Transverse colon (tissue), 4 donors: ENCODE results near the gene OMA1. TPM values are rescaled to one million over a fixed set of nuclear protein-coding genes. Genes with fewer than 3 reads are reported as not detected.

ENCODE experiments used
- DNase-seq: peaks from one replicate; pipeline ENCODE4 v3.0.0-alpha.2; 2019
- H3K27ac ChIP-seq, 4 donors: fragments of 200-600 bp; sonication (generic); 2 replicates each; pipeline ENCODE4 v1.5.1; 2016 to 2018; ENCODE audit warnings: inconsistent platforms in 4 of 4
- H3K27me3 ChIP-seq: fragments of 200-600 bp; sonication (generic); 2 replicates; pipeline ENCODE4 v1.5.1; 2017; ENCODE audit warnings: inconsistent platforms
- H3K36me3 ChIP-seq, 4 donors: fragments of 200-600 bp; sonication (generic); 2 replicates each; pipeline ENCODE4 v1.5.1; 2017 to 2019; ENCODE audit warnings: inconsistent platforms in 4 of 4
- H3K4me1 ChIP-seq, 4 donors: fragments of 200-600 bp; sonication (generic); 2 replicates each; pipeline ENCODE4 v1.5.1; 2017 to 2020; ENCODE audit warnings: inconsistent platforms in 4 of 4
- H3K4me3 ChIP-seq, 4 donors: fragments of 200-600 bp; sonication (generic); 1 replicate in 1 of 4; 2 replicates in 3 of 4; pipeline versions ENCODE4 v1.5.1 to v1.6.1; 2017 to 2019; ENCODE audit warnings: inconsistent platforms in 4 of 4
- H3K9me3 ChIP-seq, 2 donors: fragments of 200-600 bp; sonication (generic); 2 replicates each; pipeline ENCODE4 v1.5.1; 2017 to 2019; ENCODE audit warnings: inconsistent platforms in 2 of 2
- CTCF ChIP-seq, 5 experiments: fragments of 200-600 bp in 3 of 5; fragments of 450-650 bp in 2 of 5; sonication (generic) in 3 of 5; IDR thresholded peaks; 1 replicate in 2 of 5; 2 replicates in 3 of 5; pipeline ENCODE4 v1.5.1; 2016 to 2017; ENCODE audit warnings: antibody characterized with exemption in 5 of 5, inconsistent platforms in 3 of 5, mild to moderate bottlenecking in 2 of 5, moderate library complexity in 1 of 5
- EP300 ChIP-seq: sonication (generic); formaldehyde crosslinking; IDR thresholded peaks from one replicate; pipeline ENCODE4 v1.6.1; 2017; ENCODE audit warnings: antibody characterized with exemption, low read depth
- POLR2A ChIP-seq: fragments of 450-650 bp; IDR thresholded peaks from one replicate; pipeline ENCODE4 v1.6.1; 2016; ENCODE audit warnings: antibody characterized with exemption, mild to moderate bottlenecking, moderate library complexity
- POLR2AphosphoS5 ChIP-seq, 3 donors: sonication (generic); formaldehyde crosslinking; IDR thresholded peaks; one replicate each; pipeline ENCODE4 v1.6.1; 2016; ENCODE audit warnings: antibody characterized with exemption in 3 of 3
- WGBS, 2 donors: methylation state at CpG; one replicate each; pipeline ENCODE4 v1.1.5; 2018; ENCODE audit warnings: low coverage in 1 of 2; 5-methylcytosine and 5-hydroxymethylcytosine counted together
- in situ Hi-C, 4 donors: fragments of 200-750 bp; cut with MboI; loops; one replicate each; pipeline versions ENCODE4 v1.15.0 to v1.15.1; 2017; ENCODE audit warnings: low sequenced_read_pairs in 3 of 4, low pct_ligation_motif_present in 1 of 4, low pct_unique_long_range_greater_than_20kb in 1 of 4
- intact Hi-C: fragments of 100-400 bp; cut with DNase I; formaldehyde crosslinking; loops from one replicate; pipeline ENCODE4 v1.15.1; 2023; ENCODE audit warnings: low total_unique reads
- total RNA-seq, 4 donors: library from RNA; depleted of rRNA; stranded (reverse); fragments of >200 nt; gene quantifications; one replicate each; pipeline ENCODE4 v1.1.0, GENCODE V29; 2016

OMA1 gene
- total RNA-seq, 4 donors from 2014 or later = 6.4 to 29.4 (median 20.0) TPM

- Histone ChIP-seq H3K27ac (no peak overlapping the region), H3K4me1 (no peaks in the 10 kb centered on the region), H3K36me3 (no peaks in the 10 kb centered on the region), H3K27me3 (no peaks in the 10 kb centered on the region), H3K9me3 (no peaks in the 10 kb centered on the region), H3K4me3 (no peak overlapping the region)
- no peak for DNase-seq
- in situ Hi-C loops = no loop called here
- intact Hi-C loops = loop anchor here (5.0 kb wide), 1 partner anchor 815 kb away; no protein-coding TSS in a partner anchor
- WGBS, 2 donors = 90 to 91% methylated on average over 5 of the region's 5 CpGs
- TF ChIP-seq EP300 (no peak), POLR2A (no peak)
Measured at GRCh38 chr1:58487002-58487401, 59.5 kb downstream of the OMA1 start.

GRCh38 chr1:58481962-58482361, 64.6 kb downstream of the OMA1 start:
- TF ChIP-seq EP300 (no peak), CTCF (IDR thresholded peaks at IDR 0.05) (no peak), POLR2AphosphoS5 (IDR thresholded peaks at IDR 0.05) (no peak), POLR2A (no peak)

GRCh38 chr1:58480191-58480590, 66.3 kb downstream of the OMA1 start:
- TF ChIP-seq EP300 (no peak), CTCF (IDR thresholded peaks at IDR 0.05) (no peak), POLR2AphosphoS5 (IDR thresholded peaks at IDR 0.05) (no peak), POLR2A (no peak)
- Histone ChIP-seq H3K4me3 (no peak overlapping the region), H3K9me3 (no peaks in the 10 kb centered on the region), H3K27me3 (no peaks in the 10 kb centered on the region), H3K27ac (no peak overlapping the region), H3K36me3 (peaks cover 0 to 6% (median 0%) of the 10 kb centered on the region in 4 donors), H3K4me1 (no peaks in the 10 kb centered on the region)
- 73 to 95% methylated on average over 2 of the region's 2 CpGs for WGBS, 2 donors
- intact Hi-C loops = no loop called here
- DNase-seq = no peak
- in situ Hi-C loops = no loop called here

More at GRCh38 chr1:58481962-58482361, 64.6 kb downstream of the OMA1 start:
- Histone ChIP-seq H3K4me1 (no peaks in the 10 kb centered on the region), H3K27me3 (no peaks in the 10 kb centered on the region), H3K27ac (no peak overlapping the region), H3K36me3 (peaks cover 0 to 6% (median 0%) of the 10 kb centered on the region in 4 donors), H3K4me3 (no peak overlapping the region), H3K9me3 (no peaks in the 10 kb centered on the region)
- 89 to 90% methylated on average over 2 of the region's 2 CpGs for WGBS, 2 donors
- intact Hi-C loops (no loop called here), in situ Hi-C loops (no loop called here)
- DNase-seq = no peak

- no peaks in the 10 kb centered on the region for H3K27me3 ChIP-seq
- in situ Hi-C loops (no loop called here), intact Hi-C loops (no loop called here)
- H3K4me3 ChIP-seq = no peak overlapping the region
- DNase-seq = no peak
- TF ChIP-seq POLR2AphosphoS5 (IDR thresholded peaks at IDR 0.05) (no peak), EP300 (no peak), POLR2A (no peak), CTCF (IDR thresholded peaks at IDR 0.05) (no peak)
- H3K4me1 ChIP-seq = no peaks in the 10 kb centered on the region
- peaks cover 0 to 6% (median 0%) of the 10 kb centered on the region in 4 donors for H3K36me3 ChIP-seq
- no peaks in the 10 kb centered on the region for H3K9me3 ChIP-seq
- no peak overlapping the region for H3K27ac ChIP-seq
- 88 to 100% methylated on average over 3 of the region's 3 CpGs for WGBS, 2 donors
Measured at GRCh38 chr1:58477390-58477789, 69.1 kb downstream of the OMA1 start.

- H3K4me1 ChIP-seq = no peaks in the 10 kb centered on the region
- TF ChIP-seq POLR2A (no peak), EP300 (no peak), POLR2AphosphoS5 (IDR thresholded peaks at IDR 0.05) (no peak), CTCF (IDR thresholded peaks at IDR 0.05) (no peak)
Measured at GRCh38 chr1:58476179-58476578, 70.3 kb downstream of the OMA1 start.

More at GRCh38 chr1:58476179-58476578, 70.3 kb downstream of the OMA1 start:
- no peaks in the 10 kb centered on the region for H3K9me3 ChIP-seq
- H3K4me3 ChIP-seq = no peak overlapping the region
- H3K27ac ChIP-seq = no peak overlapping the region
- DNase-seq = no peak
- intact Hi-C loops = no loop called here
- no peaks in the 10 kb centered on the region for H3K27me3 ChIP-seq
- 89 to 100% methylated on average over 1 to 3 of the region's 3 CpGs for WGBS, 2 donors
- in situ Hi-C loops = no loop called here
- H3K36me3 ChIP-seq = peaks cover 0 to 6% (median 0%) of the 10 kb centered on the region in 4 donors
